ENCODE data around the gene SYMPK. TPM values are rescaled to one million over a fixed set of nuclear protein-coding genes. Genes with fewer than 3 reads are reported as not detected.

SYMPK gene
- total RNA-seq, 4 donors from 2014 or later: 44.0 to 158 (median 90.3) TPM

DNA sequence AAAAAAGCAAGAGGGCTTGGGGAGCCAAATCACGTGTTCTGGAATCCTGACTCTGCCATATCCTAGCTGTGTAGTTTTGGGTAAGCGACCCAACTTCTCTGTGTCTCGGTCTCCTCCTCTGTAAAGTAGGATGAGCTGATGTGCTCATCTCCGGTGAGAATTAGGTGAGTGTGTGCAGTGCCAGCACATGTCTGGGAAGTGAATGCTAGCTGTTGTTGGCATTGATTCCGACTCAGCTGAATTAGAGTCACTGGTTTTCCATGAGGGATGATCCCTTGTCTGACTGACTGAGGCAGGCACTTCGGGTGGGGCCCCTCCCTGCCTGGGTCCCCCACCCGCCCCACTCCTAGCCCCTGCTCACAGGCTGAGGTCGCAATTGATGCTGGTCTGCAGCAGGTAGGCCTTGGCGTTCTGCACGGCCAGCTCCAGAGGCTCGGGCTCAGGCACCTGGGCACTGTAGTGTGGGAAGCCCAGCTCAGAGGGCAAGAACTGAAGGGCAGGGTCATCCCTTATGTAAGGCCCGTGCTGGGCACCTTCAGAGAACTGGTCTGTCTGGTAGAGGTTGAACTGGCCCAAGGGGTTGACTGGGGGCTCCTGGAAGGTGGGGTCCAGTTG, 48.7 kb downstream of the SYMPK start:
- Histone ChIP-seq H3K4me3 (no peak overlapping the region), H3K4me1 (peaks cover 0 to 23% (median 0%) of the 10 kb centered on the region in 4 donors), H3K27me3 (no peaks in the 10 kb centered on the region), H3K27ac (no peak overlapping the region), H3K36me3 (peaks cover 0 to 6% (median 0%) of the 10 kb centered on the region in 3 donors), H3K9me3 (no peaks in the 10 kb centered on the region)
- TF ChIP-seq POLR2A (IDR thresholded peaks at IDR 0.05): no peak
- TF ChIP-seq, protein P1, sequence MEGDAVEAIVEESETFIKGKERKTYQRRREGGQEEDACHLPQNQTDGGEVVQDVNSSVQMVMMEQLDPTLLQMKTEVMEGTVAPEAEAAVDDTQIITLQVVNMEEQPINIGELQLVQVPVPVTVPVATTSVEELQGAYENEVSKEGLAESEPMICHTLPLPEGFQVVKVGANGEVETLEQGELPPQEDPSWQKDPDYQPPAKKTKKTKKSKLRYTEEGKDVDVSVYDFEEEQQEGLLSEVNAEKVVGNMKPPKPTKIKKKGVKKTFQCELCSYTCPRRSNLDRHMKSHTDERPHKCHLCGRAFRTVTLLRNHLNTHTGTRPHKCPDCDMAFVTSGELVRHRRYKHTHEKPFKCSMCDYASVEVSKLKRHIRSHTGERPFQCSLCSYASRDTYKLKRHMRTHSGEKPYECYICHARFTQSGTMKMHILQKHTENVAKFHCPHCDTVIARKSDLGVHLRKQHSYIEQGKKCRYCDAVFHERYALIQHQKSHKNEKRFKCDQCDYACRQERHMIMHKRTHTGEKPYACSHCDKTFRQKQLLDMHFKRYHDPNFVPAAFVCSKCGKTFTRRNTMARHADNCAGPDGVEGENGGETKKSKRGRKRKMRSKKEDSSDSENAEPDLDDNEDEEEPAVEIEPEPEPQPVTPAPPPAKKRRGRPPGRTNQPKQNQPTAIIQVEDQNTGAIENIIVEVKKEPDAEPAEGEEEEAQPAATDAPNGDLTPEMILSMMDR (IDR thresholded peaks at IDR 0.05): no peak
- no peak for DNase-seq

DNA sequence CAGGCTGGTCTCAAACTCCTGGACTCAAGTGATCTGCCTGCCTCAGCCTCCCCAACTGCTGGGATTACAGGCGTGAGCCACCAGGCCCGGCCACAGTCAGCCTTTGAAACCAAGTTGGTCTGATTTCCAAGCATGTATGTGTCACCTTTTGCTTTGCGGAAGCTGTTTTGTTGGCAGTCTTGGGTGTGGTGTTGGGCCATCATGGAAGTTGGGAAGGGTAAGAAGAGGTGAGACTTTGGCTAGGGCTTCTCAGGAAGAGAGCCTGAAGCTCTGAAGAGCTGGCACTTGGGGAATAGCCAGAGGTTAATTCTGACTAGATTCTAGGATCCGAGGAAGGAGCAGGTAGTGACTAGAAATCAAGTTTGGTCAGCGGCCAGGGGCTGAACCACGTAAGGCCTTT, 50.6 kb downstream of the SYMPK start:
- Histone ChIP-seq H3K36me3 (no peaks in the 10 kb centered on the region), H3K4me3 (no peak overlapping the region), H3K4me1 (peaks cover 0 to 23% (median 0%) of the 10 kb centered on the region in 4 donors), H3K27ac (no peak overlapping the region), H3K27me3 (no peaks in the 10 kb centered on the region), H3K9me3 (no peaks in the 10 kb centered on the region)
- no peak for DNase-seq
- TF ChIP-seq, protein P1 (IDR thresholded peaks at IDR 0.05): no peak
- no peak for TF ChIP-seq POLR2A (IDR thresholded peaks at IDR 0.05)

- TF ChIP-seq, protein P1 (IDR thresholded peaks at IDR 0.05): no peak
- no peak for TF ChIP-seq POLR2A (IDR thresholded peaks at IDR 0.05)
- Histone ChIP-seq H3K9me3 (no peaks in the 10 kb centered on the region), H3K4me1 (peaks cover 0 to 8% (median 0%) of the 10 kb centered on the region in 4 donors), H3K27me3 (no peaks in the 10 kb centered on the region), H3K27ac (no peak overlapping the region), H3K36me3 (no peaks in the 10 kb centered on the region), H3K4me3 (no peak overlapping the region)
- DNase-seq: peak in 1 of 3 donors; percentile 49
Observed at GRCh38 chr19:45809643-45810159, 53.2 kb downstream of the SYMPK start.

DNA sequence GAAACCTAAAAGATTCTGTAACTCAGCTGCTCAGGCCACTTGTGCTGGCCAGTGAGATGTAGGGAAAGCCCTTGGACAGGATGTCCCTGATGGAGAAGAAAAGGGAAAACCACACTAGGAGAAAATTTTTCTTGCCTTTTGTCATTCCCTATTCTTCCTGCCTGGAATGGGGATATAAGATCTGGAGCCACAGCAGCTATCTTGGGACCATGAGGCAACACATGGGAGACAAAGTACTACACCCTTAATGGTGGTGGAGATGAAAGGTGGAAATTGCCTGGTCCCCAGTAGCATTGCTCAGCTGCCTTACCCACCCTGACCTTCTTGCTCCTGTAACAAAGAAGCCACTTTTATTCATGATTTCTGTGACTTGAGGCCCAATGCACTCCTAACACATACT, 57.2 kb downstream of the SYMPK start:
- Histone ChIP-seq H3K9me3 (no peaks in the 10 kb centered on the region), H3K36me3 (no peaks in the 10 kb centered on the region), H3K4me3 (no peak overlapping the region), H3K27ac (no peak overlapping the region), H3K4me1 (peaks cover 0 to 6% (median 0%) of the 10 kb centered on the region in 4 donors), H3K27me3 (no peaks in the 10 kb centered on the region)
- TF ChIP-seq, protein P1 (IDR thresholded peaks at IDR 0.05): no peak
- no peak for TF ChIP-seq POLR2A (IDR thresholded peaks at IDR 0.05)
- DNase-seq: no peak

- no peaks in the 10 kb centered on the region for H3K9me3 ChIP-seq
Observed at GRCh38 chr19:45804959-45805230, 58.1 kb downstream of the SYMPK start.

More at GRCh38 chr19:45804959-45805230, 58.1 kb downstream of the SYMPK start:
- peaks cover 0 to 6% (median 0%) of the 10 kb centered on the region in 4 donors for H3K4me1 ChIP-seq
- TF ChIP-seq POLR2A (IDR thresholded peaks at IDR 0.05): no peak
- TF ChIP-seq, protein P1 (IDR thresholded peaks at IDR 0.05): no peak
- no peak for DNase-seq
- H3K27ac ChIP-seq: no peak overlapping the region
- no peaks in the 10 kb centered on the region for H3K36me3 ChIP-seq
- H3K27me3 ChIP-seq: no peaks in the 10 kb centered on the region
- no peak overlapping the region for H3K4me3 ChIP-seq

All from Peyer's patch (tissue), 4 donors.